ENCODE results near the gene SLC4A9.

The SLC4A9 gene

GRCh38 chr5:140360681-140361479 is 886 bp downstream of the SLC4A9 start:
- H3F3A ChIP-seq (ENCODE audit: insufficient read depth) = no peaks in the 10 kb centered on the region
- H3K27ac ChIP-seq (ENCODE audit: low read depth, low read length) = no peak overlapping the region
- no peaks in the 10 kb centered on the region for H3K79me2 ChIP-seq (ENCODE audit: insufficient read depth, low read length)
- no peaks in the 10 kb centered on the region for H4K20me1 ChIP-seq (ENCODE audit: low read depth, low read length)
- H3K9ac ChIP-seq (ENCODE audit: low read length) = no peak overlapping the region
- no peak overlapping the region for H3K4me2 ChIP-seq (ENCODE audit: low read depth, low read length, poor library complexity, severe bottlenecking)
- H3K9me3 ChIP-seq (ENCODE audit: insufficient read depth, low read length) = no peaks in the 10 kb centered on the region
- TF ChIP-seq CTCF (IDR thresholded peaks at IDR 0.05; ENCODE audit: insufficient read depth, low read length, poor library complexity, severe bottlenecking) = no peak
- no peak overlapping the region for H2AFZ ChIP-seq (ENCODE audit: low read depth, low read length, severe bottlenecking)
- H3K4me3 ChIP-seq (ENCODE audit: insufficient read depth, low read length, poor library complexity, severe bottlenecking) = no peak overlapping the region
- no peaks in the 10 kb centered on the region for H3K9me2 ChIP-seq (replicated peaks; ENCODE audit: insufficient read depth, low read length)
- no peaks in the 10 kb centered on the region for H3K27me3 ChIP-seq (ENCODE audit: low read length)
- H3K36me3 ChIP-seq (ENCODE audit: low read length) = no peaks in the 10 kb centered on the region

- H3K4me2 ChIP-seq (ENCODE audit: low read depth, low read length, poor library complexity, severe bottlenecking) = no peak overlapping the region
- H3K36me3 ChIP-seq (ENCODE audit: low read length) = no peaks in the 10 kb centered on the region
- H3K9me3 ChIP-seq (ENCODE audit: insufficient read depth, low read length) = no peaks in the 10 kb centered on the region
- no peak overlapping the region for H3K4me3 ChIP-seq (ENCODE audit: insufficient read depth, low read length, poor library complexity, severe bottlenecking)
- H3K9ac ChIP-seq (ENCODE audit: low read length) = no peak overlapping the region
- no peak overlapping the region for H2AFZ ChIP-seq (ENCODE audit: low read depth, low read length, severe bottlenecking)
- no peaks in the 10 kb centered on the region for H3K27me3 ChIP-seq (ENCODE audit: low read length)
- no peaks in the 10 kb centered on the region for H3K9me2 ChIP-seq (replicated peaks; ENCODE audit: insufficient read depth, low read length)
- TF ChIP-seq CTCF (IDR thresholded peaks at IDR 0.05; ENCODE audit: insufficient read depth, low read length, poor library complexity, severe bottlenecking) (no peak), EZH2phosphoT487 (conservative IDR thresholded peaks at IDR 0.05; ENCODE audit: low read length) (no peak)
- no peaks in the 10 kb centered on the region for H4K20me1 ChIP-seq (ENCODE audit: low read depth, low read length)
- H3K27ac ChIP-seq (ENCODE audit: low read depth, low read length) = no peak overlapping the region
- no peaks in the 10 kb centered on the region for H3K79me2 ChIP-seq (ENCODE audit: insufficient read depth, low read length)
- H3F3A ChIP-seq (ENCODE audit: insufficient read depth) = no peaks in the 10 kb centered on the region
Measured at GRCh38 chr5:140361901-140362300, 1.9 kb downstream of the SLC4A9 start.

- no peak overlapping the region for H2AFZ ChIP-seq (ENCODE audit: low read depth, low read length, severe bottlenecking)
- no peaks in the 10 kb centered on the region for H3K27me3 ChIP-seq (ENCODE audit: low read length)
- TF ChIP-seq EZH2phosphoT487 (conservative IDR thresholded peaks at IDR 0.05; ENCODE audit: low read length) (no peak), CTCF (IDR thresholded peaks at IDR 0.05; ENCODE audit: insufficient read depth, low read length, poor library complexity, severe bottlenecking) (no peak)
- H3K9ac ChIP-seq (ENCODE audit: low read length) = no peak overlapping the region
- H3K4me2 ChIP-seq (ENCODE audit: low read depth, low read length, poor library complexity, severe bottlenecking) = no peak overlapping the region
- H3K9me3 ChIP-seq (ENCODE audit: insufficient read depth, low read length) = no peaks in the 10 kb centered on the region
- H3K9me2 ChIP-seq (replicated peaks; ENCODE audit: insufficient read depth, low read length) = no peaks in the 10 kb centered on the region
- no peaks in the 10 kb centered on the region for H3K36me3 ChIP-seq (ENCODE audit: low read length)
- no peaks in the 10 kb centered on the region for H3F3A ChIP-seq (ENCODE audit: insufficient read depth)
- H3K79me2 ChIP-seq (ENCODE audit: insufficient read depth, low read length) = no peaks in the 10 kb centered on the region
- no peaks in the 10 kb centered on the region for H4K20me1 ChIP-seq (ENCODE audit: low read depth, low read length)
- H3K4me3 ChIP-seq (ENCODE audit: insufficient read depth, low read length, poor library complexity, severe bottlenecking) = no peak overlapping the region
- H3K27ac ChIP-seq (ENCODE audit: low read depth, low read length) = no peak overlapping the region
Measured at GRCh38 chr5:140362311-140362710, 2.3 kb downstream of the SLC4A9 start.

All from SU-DHL-6 (cell line).